H1 (cell line): ENCODE measurements around the gene TNIK. TPM values are rescaled to one million over a fixed set of nuclear protein-coding genes. Genes with fewer than 3 reads are reported as not detected.

Source experiments
- JUN ChIP-seq: IDR thresholded peaks from 2 replicates; pipeline ENCODE4 v1.6.1; 2011; ENCODE audit warnings: low read depth, mild to moderate bottlenecking, improper control_type of control experiment, low read length
- SRF ChIP-seq: IDR thresholded peaks from 2 replicates; pipeline ENCODE4 v1.6.1; 2011; ENCODE audit warnings: mild to moderate bottlenecking, low read depth, low read length, moderate library complexity
- TEAD4 ChIP-seq: IDR thresholded peaks from 2 replicates; pipeline ENCODE4 v1.6.1; 2012; ENCODE audit warnings: low read depth, low read length, inconsistent platforms, mixed read lengths
- YY1 ChIP-seq: IDR thresholded peaks from 2 replicates; pipeline ENCODE4 v1.6.1; 2011; ENCODE audit warnings: low read depth, mild to moderate bottlenecking, low read length
- polyA plus RNA-seq, 7 experiments: library from polyadenylated mRNA; depleted of rRNA in 3 of 7; stranded (reverse) in 5 of 7; unstranded in 2 of 7; fragments of >200 nt in 5 of 7; fragments of 200-250 nt in 2 of 7; gene quantifications; 1 replicate in 5 of 7; 2 replicates in 1 of 7; 4 replicates in 1 of 7; pipeline versions ENCODE4 v1.2.1 to v1.2.3, GENCODE V29; 2011 to 2013; ENCODE audit warnings: missing spikeins in 2 of 7, mixed read lengths in 2 of 7
- total RNA-seq: library from RNA; stranded (reverse); fragmentation: NEBNext Ultra II Directional; extraction: Animal tissue kit (Norgen Biotek cat#: 25700); gene quantifications from 2 replicates; pipeline ENCODE4 v1.2.1, GENCODE V29; 2021

The TNIK gene
- total and polyA plus RNA-seq, 2 of the 8 experiments (the other 6 are each of a cell fraction or from before 2014, with no cell fraction given): 7.4 to 42.0 TPM

GRCh38 chr3:171412054-171412453, 48.2 kb downstream of the TNIK start (continued):
- TF ChIP-seq SRF (no peak), YY1 (no peak), TEAD4 (no peak), JUN (no peak)
